Uterus (tissue), 2 donors: ENCODE results near the gene ACOXL.

Experiments used
- CTCF ChIP-seq, 4 experiments: fragments of 200-600 bp in 2 of 4; fragments of 450-650 bp in 2 of 4; sonication (generic) in 2 of 4; IDR thresholded peaks; one replicate each; pipeline ENCODE4 v1.5.1; 2016 to 2019; ENCODE audit warnings: antibody characterized with exemption in 4 of 4, mild to moderate bottlenecking in 2 of 4, moderate library complexity in 1 of 4
- POLR2A ChIP-seq, 2 donors: fragments of 450-650 bp; IDR thresholded peaks; one replicate each; pipeline ENCODE4 v1.6.1; 2016; ENCODE audit warnings: antibody characterized with exemption in 2 of 2, mild to moderate bottlenecking in 1 of 2, moderate library complexity in 1 of 2

GRCh38 chr2:110883406-110883805 lies 151.0 kb downstream of the ACOXL start:
- TF ChIP-seq POLR2A (IDR thresholded peaks at IDR 0.05) (no peak), CTCF (IDR thresholded peaks at IDR 0.05) (no peak)
